ENCODE measurements around the gene DDX24.

GRCh38 chr14:94113908-94114588, 33.0 kb upstream of the DDX24 start:
- TF ChIP-seq POLR2A (IDR thresholded peaks at IDR 0.05) = no peak
- no peak for TF ChIP-seq EP300 (IDR thresholded peaks at IDR 0.05)
- TF ChIP-seq CTCF (IDR thresholded peaks at IDR 0.05) = no peak
- no peak for TF ChIP-seq POLR2AphosphoS5 (IDR thresholded peaks at IDR 0.05)

All from sigmoid colon (tissue), 4 donors.